Hematopoietic multipotent progenitor cell treated with erythropoietin and hydrocortisone succinate and interleukin-3 and kit ligand, for 6 days (in vitro differentiated cells): ENCODE data around the gene SCGB2B2.
A peak's percentile ranks its signal among the peaks of the same experiment; 100 is the strongest.
"Not testable (repeated sequence)": the region's sequence is repeated elsewhere in the genome, so short reads cannot be mapped to it uniquely, and the experiment has no call there.

ENCODE experiments used
- DNase-seq: peaks from one replicate; pipeline ENCODE4 v3.0.0-alpha.2; 2015

The SCGB2B2 gene

GRCh38 chr19:34668077-34668689, 8.8 kb downstream of the SCGB2B2 start:
- not testable (repeated sequence) for DNase-seq

DNA sequence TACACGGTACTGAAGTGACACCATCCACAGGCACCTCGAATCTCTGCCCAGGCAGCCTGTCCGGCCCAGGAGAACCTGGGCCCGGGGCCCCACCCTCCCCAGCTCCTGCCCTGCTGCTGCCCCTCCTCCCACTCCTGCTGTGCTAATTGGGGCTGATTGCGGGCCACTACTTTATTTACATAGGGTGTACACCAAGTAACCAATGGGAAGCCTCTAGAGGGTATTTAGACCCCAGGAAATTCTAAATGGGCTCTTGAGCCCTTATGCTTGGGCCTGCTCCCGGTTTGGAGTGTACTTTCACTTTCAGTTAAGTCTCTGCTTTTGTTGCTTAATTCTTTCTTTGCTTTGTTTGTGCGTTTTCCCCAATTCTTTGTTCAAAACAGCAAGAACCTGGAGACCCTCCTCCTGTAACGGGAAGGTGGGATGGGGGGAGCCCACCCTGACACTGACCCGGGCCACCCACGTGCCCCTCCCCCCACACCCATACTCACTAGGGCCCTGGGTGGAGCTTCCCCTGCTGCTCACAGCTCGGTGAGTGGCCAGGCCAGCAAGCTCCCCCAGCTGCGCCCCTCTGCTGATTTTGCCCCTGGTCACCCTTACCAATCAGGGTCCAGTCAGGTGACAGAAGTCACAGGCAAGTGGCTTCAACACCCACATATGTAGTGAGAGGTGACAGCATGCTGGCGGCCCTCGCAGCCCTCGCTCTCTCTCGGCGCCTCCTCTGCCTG, 9.4 kb downstream of the SCGB2B2 start:
- DNase-seq = no peak

DNA sequence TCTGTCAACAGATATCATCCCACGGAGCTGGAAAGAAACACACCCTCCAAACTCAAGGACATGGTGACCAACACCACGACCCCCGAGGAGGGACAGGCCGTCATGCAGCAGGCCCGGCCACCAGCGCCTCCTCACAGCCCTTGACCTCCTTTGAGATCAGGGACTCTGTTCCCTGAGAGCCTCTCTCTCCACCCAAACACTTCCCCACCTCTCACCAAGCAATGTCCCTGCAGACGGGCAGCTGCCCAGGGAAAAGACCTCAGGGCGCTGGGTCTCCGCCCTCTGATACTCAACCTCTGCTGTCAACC, 10.0 kb downstream of the SCGB2B2 start:
- DNase-seq = no peak

- no peak for DNase-seq
Measured at GRCh38 chr19:34666200-34666957, 10.6 kb downstream of the SCGB2B2 start.

DNA sequence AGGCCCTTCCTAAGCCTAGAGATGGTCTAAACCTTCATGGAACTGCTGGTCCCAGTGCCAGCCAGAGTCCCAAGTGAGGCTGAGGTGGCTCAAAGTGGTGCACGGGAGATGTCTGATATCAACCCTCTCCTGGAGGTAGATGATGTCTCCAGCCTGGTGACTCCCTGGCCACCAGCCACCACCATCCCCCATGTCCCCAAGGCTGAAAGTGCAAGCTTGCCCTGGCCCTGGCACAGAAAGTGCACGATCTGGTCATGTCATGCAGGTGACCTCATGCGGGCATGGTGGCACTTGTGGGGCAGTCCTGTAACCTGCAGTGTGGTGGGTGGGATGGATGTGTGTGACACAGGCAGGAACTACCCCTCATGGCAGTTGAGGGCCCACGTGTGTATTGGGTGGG, 11.7 kb downstream of the SCGB2B2 start:
- DNase-seq = not testable (repeated sequence)

- no peak for DNase-seq
Measured at GRCh38 chr19:34664870-34665269, 12.1 kb downstream of the SCGB2B2 start.

DNA sequence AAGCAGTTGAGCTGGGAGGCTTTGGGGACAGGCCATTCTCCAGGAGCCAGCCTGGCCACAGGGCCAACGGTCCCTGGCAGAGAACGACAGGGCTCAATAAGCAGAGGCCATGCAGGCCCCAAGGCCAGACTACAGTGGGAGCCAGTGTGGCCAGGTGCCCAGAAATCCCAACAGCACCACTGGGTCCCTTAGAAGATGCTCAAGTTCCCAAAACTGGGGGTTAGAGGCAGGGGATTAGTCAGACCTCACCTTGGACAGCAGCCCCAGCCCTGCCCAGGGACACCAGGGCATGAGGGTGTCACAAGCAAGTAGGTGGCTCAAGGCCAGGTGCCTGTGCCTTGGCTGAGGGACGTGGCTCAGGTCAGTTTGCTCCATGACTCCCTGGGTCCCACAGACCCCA, 12.8 kb downstream of the SCGB2B2 start:
- no peak for DNase-seq

DNA sequence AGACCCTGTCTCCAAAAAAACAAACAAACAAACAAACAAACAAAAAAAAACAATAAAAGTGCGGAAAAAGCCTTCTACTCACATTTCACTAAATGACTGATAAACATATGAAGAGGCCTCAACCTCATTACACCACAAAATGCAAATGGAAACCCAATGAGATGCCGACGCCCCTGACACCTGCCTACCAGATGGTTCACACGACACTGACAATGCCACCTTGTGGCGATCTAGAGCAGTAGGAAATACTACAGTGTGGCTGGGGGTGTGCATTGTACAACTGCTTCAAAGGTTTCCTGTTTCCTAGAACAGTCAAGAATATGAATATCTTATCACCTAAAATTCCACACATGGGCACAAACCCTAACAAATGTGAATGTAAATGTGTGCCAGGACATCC, 14.0 kb downstream of the SCGB2B2 start:
- peak; percentile 53 for DNase-seq

- no peak for DNase-seq
Measured at GRCh38 chr19:34661357-34661756, 15.6 kb downstream of the SCGB2B2 start.

- DNase-seq = no peak
Measured at GRCh38 chr19:34655651-34656050, 21.3 kb downstream of the SCGB2B2 start.

DNA sequence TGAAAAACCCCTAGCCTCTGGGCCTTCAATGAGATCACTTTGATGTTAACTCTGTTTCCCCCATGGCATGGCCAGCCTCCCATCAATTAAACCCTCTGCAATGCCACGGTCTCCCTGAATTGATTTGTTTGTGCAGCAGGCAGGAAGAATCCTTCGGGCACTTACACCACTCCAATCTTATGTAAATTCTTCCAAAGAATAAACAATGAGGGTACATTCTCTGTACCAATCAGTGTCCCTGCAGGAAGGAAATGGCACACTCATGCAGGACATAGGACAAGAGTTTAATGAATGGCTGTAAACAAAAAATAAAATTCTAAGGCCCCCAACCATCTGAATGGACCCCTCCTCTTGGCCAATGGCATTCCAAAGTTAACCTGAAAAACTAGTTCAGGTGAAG, 22.2 kb downstream of the SCGB2B2 start:
- no peak for DNase-seq

DNA sequence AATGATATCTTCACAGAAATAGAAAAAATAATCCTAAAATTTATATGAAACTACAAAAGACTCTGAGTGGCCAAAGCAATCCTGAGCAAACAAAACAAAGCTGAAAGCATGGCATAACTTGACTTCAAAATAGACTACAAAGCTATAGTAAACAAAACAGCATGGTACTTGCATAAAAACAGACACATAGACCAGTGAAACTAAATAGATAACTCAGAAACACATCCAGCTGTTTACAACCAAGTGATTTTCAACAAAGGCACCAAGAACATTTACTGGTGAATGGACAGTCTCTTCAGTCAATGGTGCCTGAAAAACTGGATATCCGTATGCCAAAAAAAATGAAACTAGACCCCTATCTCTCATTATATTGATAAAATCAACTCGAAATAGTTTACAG, 25.2 kb downstream of the SCGB2B2 start:
- DNase-seq = no peak

DNA sequence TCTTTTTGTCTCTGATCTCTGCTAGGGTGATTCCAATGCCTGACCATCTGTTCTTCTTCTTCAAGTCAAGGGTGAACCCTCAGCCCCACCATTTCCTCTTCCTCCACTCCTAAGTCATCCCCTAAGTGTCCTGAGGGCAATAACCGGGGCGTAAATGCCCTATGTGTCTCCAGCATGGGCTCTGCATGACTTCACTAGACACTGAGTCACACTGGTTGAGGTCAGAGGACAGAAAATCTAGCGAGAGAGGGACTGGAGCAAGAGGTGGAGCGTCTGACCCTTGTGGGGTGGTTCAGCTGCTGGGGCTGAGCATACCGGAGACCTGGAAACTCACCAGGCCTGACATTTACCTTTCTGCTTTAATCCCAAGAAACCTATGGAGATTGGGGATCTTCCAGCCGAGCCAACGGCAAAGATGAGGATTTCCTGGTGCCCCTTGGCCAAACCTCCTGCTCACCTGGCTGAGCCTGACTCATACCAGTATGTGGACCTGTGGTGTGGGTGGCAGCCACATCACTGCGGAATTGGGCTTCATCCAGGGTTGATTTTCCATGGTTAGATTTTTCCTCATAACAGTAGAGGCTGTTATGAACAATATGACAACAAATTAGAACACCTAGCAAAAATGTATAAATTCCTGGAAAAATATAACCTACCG, 26.9 kb downstream of the SCGB2B2 start:
- no peak for DNase-seq

- DNase-seq = no peak
Measured at GRCh38 chr19:34645551-34645950, 31.4 kb downstream of the SCGB2B2 start.

DNA sequence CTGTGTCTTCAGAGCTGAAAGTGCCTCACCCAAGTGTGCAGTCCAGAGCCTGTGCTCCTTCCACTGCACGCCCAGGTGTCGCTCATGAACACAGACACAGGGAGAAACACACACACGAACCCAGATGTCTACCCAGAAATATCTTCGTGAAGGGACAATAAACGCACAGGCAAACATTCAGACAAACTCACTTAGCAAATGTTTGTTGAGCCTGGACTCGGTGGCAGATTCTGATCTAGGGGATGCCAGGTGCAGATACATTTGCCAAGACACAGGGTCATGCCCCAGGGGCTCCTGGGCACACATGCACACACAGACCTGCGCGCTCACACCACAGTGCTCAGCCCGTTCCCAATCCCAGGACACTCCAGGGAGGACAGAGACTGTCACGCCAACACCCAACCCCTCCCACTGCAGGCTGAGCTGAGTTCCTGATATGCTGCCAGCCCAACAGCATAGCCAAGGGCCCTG, 31.9 kb downstream of the SCGB2B2 start:
- no peak for DNase-seq

DNA sequence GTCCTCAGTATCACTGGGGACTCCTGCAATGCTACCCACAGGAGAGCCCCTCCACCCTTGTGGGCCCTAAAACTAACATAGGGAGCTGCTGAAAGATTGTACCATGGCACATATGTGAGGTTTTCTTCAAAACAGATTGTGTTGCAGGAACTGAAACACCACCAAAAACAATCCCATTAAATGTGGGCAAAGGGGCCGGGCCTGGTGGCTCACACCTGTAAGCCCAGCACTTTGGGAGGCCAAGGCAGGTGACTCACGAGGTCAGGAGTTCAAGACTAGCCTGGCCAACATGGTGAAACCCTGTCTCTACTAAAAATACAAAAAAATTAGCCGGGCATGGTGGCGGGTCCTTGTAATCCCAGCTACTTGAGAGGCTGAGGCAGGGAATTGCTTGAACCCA, 34.7 kb downstream of the SCGB2B2 start:
- no peak for DNase-seq

DNA sequence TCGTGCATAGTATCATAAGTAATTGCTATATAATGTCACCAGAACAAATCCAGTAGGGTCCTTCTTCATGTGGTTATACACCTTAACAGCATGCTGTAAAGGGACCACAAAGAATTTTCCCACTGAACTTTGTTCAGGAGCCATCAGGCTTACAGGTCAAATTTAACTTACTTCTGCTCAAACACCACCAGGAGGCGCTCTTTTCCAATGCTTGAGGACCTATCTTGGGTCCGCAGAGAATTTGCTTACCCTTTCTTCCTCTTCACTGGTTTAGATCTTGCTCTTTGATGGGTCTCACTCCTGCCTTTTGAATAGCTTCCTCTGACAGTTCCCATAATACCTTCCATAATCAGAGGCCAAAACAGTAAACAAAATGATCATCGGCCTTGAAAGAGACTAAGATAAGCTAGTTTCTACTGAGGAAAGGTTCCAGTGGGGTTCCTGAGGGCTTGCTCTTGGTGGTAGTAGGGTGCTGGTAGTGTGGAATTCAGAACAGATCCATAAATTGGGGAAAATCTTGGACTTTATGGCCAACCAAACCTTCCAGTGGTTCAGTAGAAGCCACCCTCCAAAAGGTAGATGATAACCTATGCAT, 37.4 kb downstream of the SCGB2B2 start:
- peak; percentile 89 for DNase-seq

DNA sequence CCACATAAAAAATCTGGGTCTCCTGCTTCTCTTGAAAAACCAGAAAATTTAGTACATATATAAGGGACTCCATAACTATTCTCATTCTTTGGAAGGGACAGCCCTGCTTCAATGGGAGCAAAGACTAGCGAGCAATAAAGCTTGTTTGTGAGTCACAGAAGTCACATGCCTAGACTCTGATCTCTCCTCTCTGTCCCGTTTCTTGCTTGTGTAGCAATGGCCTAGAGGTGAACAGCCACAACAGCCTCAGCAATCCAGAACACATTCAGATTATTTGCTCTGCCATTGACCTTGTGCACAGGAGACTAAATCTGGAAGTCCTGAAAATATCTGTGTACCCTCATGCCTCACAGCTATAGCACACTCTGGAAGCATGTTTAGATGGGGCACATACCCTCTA, 43.2 kb downstream of the SCGB2B2 start:
- DNase-seq = no peak
